ENCODE measurements around the gene KCTD16. TPM values are rescaled to one million over a fixed set of nuclear protein-coding genes. Genes with fewer than 3 reads are reported as not detected.

KCTD16 gene
- total and polyA plus RNA-seq, 12 donors: 0.02 to 0.42 (median 0.10) TPM; not detected in 2

GRCh38 chr5:144247131-144247530 is 76.5 kb downstream of the KCTD16 start:
- DNase-seq (no peak), ATAC-seq (no peak)
- no peak for TF ChIP-seq CTCF (IDR thresholded peaks at IDR 0.05)
- intact Hi-C loops (cut with DNase I): no loop called here
- Histone ChIP-seq H3K36me3 (no peaks in the 10 kb centered on the region), H3K4me3 (no peak overlapping the region), H3K9me3 (no peaks in the 10 kb centered on the region), H3K27me3 (no peaks in the 10 kb centered on the region), H3K4me1 (no peaks in the 10 kb centered on the region), H3K27ac (no peak overlapping the region)

- Histone ChIP-seq H3K4me1 (no peaks in the 10 kb centered on the region), H3K27ac (no peak overlapping the region), H3K4me3 (no peak overlapping the region), H3K27me3 (no peaks in the 10 kb centered on the region), H3K9me3 (no peaks in the 10 kb centered on the region), H3K36me3 (no peaks in the 10 kb centered on the region)
- WGBS, 2 donors: 68 to 81% methylated on average over 2 of the region's 2 CpGs
- TF ChIP-seq CTCF (IDR thresholded peaks at IDR 0.05): no peak
- intact Hi-C loops (cut with DNase I): no loop called here
- DNase-seq (no peak), ATAC-seq (no peak)
Measured at GRCh38 chr5:144248015-144248414, 77.3 kb downstream of the KCTD16 start.

- no peak for DNase-seq
- Histone ChIP-seq H3K27me3 (no peaks in the 10 kb centered on the region), H3K9me3 (no peaks in the 10 kb centered on the region), H3K36me3 (no peaks in the 10 kb centered on the region), H3K4me1 (no peaks in the 10 kb centered on the region), H3K27ac (no peak overlapping the region), H3K4me3 (no peak overlapping the region)
- WGBS, 2 donors: 43 to 46% methylated on average over 2 of the region's 2 CpGs
- intact Hi-C loops (cut with DNase I): no loop called here
- no peak for TF ChIP-seq CTCF (IDR thresholded peaks at IDR 0.05)
- ATAC-seq: no peak
Measured at GRCh38 chr5:144249755-144250464, 79.2 kb downstream of the KCTD16 start.

- no peak for TF ChIP-seq CTCF (IDR thresholded peaks at IDR 0.05)
- Histone ChIP-seq H3K9me3 (no peaks in the 10 kb centered on the region), H3K36me3 (no peaks in the 10 kb centered on the region), H3K4me1 (no peaks in the 10 kb centered on the region), H3K27ac (no peak overlapping the region), H3K27me3 (peaks cover 0 to 4% (median 0%) of the 10 kb centered on the region in 7 donors), H3K4me3 (no peak overlapping the region)
- DNase-seq (no peak), ATAC-seq (no peak)
- intact Hi-C loops (cut with DNase I): no loop called here
- WGBS, 2 donors: 80 to 82% methylated on average over 2 of the region's 2 CpGs
Measured at GRCh38 chr5:144254552-144254951, 83.9 kb downstream of the KCTD16 start.

Measured in heart right ventricle (tissue), 16 donors.